IMR-90 (cell line): Measurements from ENCODE around the gene MED12. TPM values are rescaled to one million over a fixed set of nuclear protein-coding genes. Genes with fewer than 3 reads are reported as not detected.
A peak's percentile ranks its signal among the peaks of the same experiment; 100 is the strongest.

Experiments used
- ATAC-seq: fragments of 200-7000 bp; cut with Tn5 transposase; 2 replicates; pipeline ENCODE4 v1.9.1; 2020; ENCODE audit warnings: low read depth, mild to moderate bottlenecking, moderate library complexity
- BruUV-seq: library from RNA; stranded (reverse); fragments of 400-500 nt; replicated peaks from 2 replicates; lab custom pipeline; 2021; lab: Mats Ljungman, UMichigan
- CTCF ChIA-PET: fragments of 300-600 bp; formaldehyde crosslinking; extraction: SDS; loops from one replicate; lab custom pipeline; 2021; ENCODE audit warnings: antibody characterized with exemption; lab: Yijun Ruan, JAX
- POLR2A ChIA-PET: fragments of 300-600 bp; sonication (Branson Sonifier 250); formaldehyde crosslinking; loops from one replicate; lab custom pipeline; 2022; ENCODE audit warnings: antibody characterized with exemption; ENCODE audit not compliant: unreplicated experiment; lab: Charles Lee
- DNase-seq: peaks from one replicate; pipeline ENCODE4 v3.0.0; 2013
- H2AFZ ChIP-seq: replicated peaks from 2 replicates; pipeline ENCODE3; 2013; ENCODE audit warnings: low read length, mild to moderate bottlenecking; ENCODE audit not compliant: poor library complexity
- H2AK5ac ChIP-seq: 2 replicates; pipeline ENCODE4 v1.6.1; 2013; ENCODE audit warnings: low read depth, low read length, inconsistent platforms
- H2AK9ac ChIP-seq: replicated peaks from 2 replicates; pipeline ENCODE3; 2013; ENCODE audit warnings: mild to moderate bottlenecking, low read depth, low read length, moderate library complexity; ENCODE audit not compliant: poor library complexity
- H2BK120ac ChIP-seq: 2 replicates; pipeline ENCODE4 v1.6.1; 2013; ENCODE audit warnings: low read depth, low read length, inconsistent platforms
- H2BK15ac ChIP-seq: 3 replicates; pipeline ENCODE4 v1.6.1; 2013; ENCODE audit warnings: low read depth, low read length, inconsistent platforms
- H2BK20ac ChIP-seq: 2 replicates; pipeline ENCODE4 v1.6.1; 2013; ENCODE audit warnings: low read depth, mild to moderate bottlenecking, inconsistent platforms, low read length, moderate library complexity
- H2BK5ac ChIP-seq: 2 replicates; pipeline ENCODE4 v1.6.1; 2013; ENCODE audit warnings: mild to moderate bottlenecking, low read depth, low read length, inconsistent platforms; ENCODE audit not compliant: poor library complexity, severe bottlenecking
- H3K14ac ChIP-seq: replicated peaks from 2 replicates; pipeline ENCODE4 v1.6.1; 2013; ENCODE audit warnings: low read depth, low read length, inconsistent platforms
- H3K18ac ChIP-seq: 2 replicates; pipeline ENCODE4 v1.6.1; 2013; ENCODE audit warnings: low read depth, low read length, control low read depth
- H3K23ac ChIP-seq: 2 replicates; pipeline ENCODE4 v1.6.1; 2013; ENCODE audit warnings: low read depth, low read length, inconsistent platforms
- H3K27ac ChIP-seq: 2 replicates; pipeline ENCODE4 v1.5.1; 2013; ENCODE audit warnings: mild to moderate bottlenecking, control low read depth, low read length; ENCODE audit not compliant: insufficient read depth
- H3K27me3 ChIP-seq: 2 replicates; pipeline ENCODE4 v1.6.1; 2013; ENCODE audit warnings: low read length; ENCODE audit not compliant: control insufficient read depth, insufficient read depth
- H3K36me3 ChIP-seq: 2 replicates; pipeline ENCODE4 v1.6.1; 2013; ENCODE audit warnings: low read length, mixed read lengths; ENCODE audit not compliant: control insufficient read depth, insufficient read depth
- H3K4ac ChIP-seq: 2 replicates; pipeline ENCODE4 v1.6.1; 2013; ENCODE audit warnings: low read depth, low read length, inconsistent platforms
- H3K4me1 ChIP-seq: 2 replicates; pipeline ENCODE4 v1.6.1; 2013; ENCODE audit warnings: low read length, mixed read lengths; ENCODE audit not compliant: control insufficient read depth, insufficient read depth
- H3K4me2 ChIP-seq: 2 replicates; pipeline ENCODE4 v1.6.1; 2013; ENCODE audit warnings: low read depth, mild to moderate bottlenecking, control low read depth, low read length, moderate library complexity
- H3K4me3 ChIP-seq: 2 replicates; pipeline ENCODE4 v1.5.1; 2013; ENCODE audit warnings: low read depth, mild to moderate bottlenecking, control low read depth, low read length, moderate library complexity; ENCODE audit not compliant: insufficient read depth
- H3K56ac ChIP-seq: 2 replicates; pipeline ENCODE4 v1.6.1; 2013; ENCODE audit warnings: low read length, inconsistent platforms; ENCODE audit not compliant: insufficient read depth; ENCODE audit errors: extremely low read depth
- H3K79me1 ChIP-seq, 2 experiments: 2 replicates each; pipeline ENCODE4 v1.6.1; 2013; ENCODE audit warnings: low read length in 2 of 2, inconsistent platforms in 1 of 2, low read depth in 1 of 2
- H3K9ac ChIP-seq: 2 replicates; pipeline ENCODE4 v1.6.1; 2013; ENCODE audit warnings: low read depth, low read length, control low read depth
- H3K9me1 ChIP-seq: 2 replicates; pipeline ENCODE4 v1.6.1; 2013; ENCODE audit warnings: low read length, inconsistent platforms; ENCODE audit not compliant: insufficient read depth
- H3K9me3 ChIP-seq: 2 replicates; pipeline ENCODE4 v1.6.1; 2013; ENCODE audit warnings: low read length; ENCODE audit not compliant: control insufficient read depth, insufficient read depth
- H4K20me1 ChIP-seq: 2 replicates; pipeline ENCODE4 v1.6.1; 2013; ENCODE audit warnings: low read length, inconsistent platforms; ENCODE audit not compliant: insufficient read depth
- H4K5ac ChIP-seq: 2 replicates; pipeline ENCODE4 v1.6.1; 2013; ENCODE audit warnings: mild to moderate bottlenecking, low read depth, low read length, control low read depth
- H4K8ac ChIP-seq, 2 experiments: 2 replicates each; pipeline ENCODE4 v1.6.1; 2013; ENCODE audit warnings: low read depth in 2 of 2, low read length in 2 of 2, control low read depth in 1 of 2, inconsistent platforms in 1 of 2
- H4K91ac ChIP-seq: 2 replicates; pipeline ENCODE4 v1.6.1; 2013; ENCODE audit warnings: low read depth, low read length, inconsistent platforms; ENCODE audit not compliant: insufficient read depth
- CEBPB ChIP-seq: IDR thresholded peaks from 2 replicates; pipeline ENCODE4 v1.6.1; 2012; ENCODE audit warnings: low read depth, low read length, improper control_type of control experiment
- CHD1 ChIP-seq: IDR thresholded peaks from 2 replicates; pipeline ENCODE4 v1.6.1; 2012; ENCODE audit warnings: low read depth, low read length, improper control_type of control experiment
- FOS ChIP-seq: fragments of 150-350 bp; IDR thresholded peaks from 2 replicates; pipeline ENCODE4 v1.6.1; 2016; ENCODE audit warnings: low read depth, low read length
- MAFK ChIP-seq: IDR thresholded peaks from 2 replicates; pipeline ENCODE4 v1.6.1; 2012; ENCODE audit warnings: low read depth, low read length, improper control_type of control experiment
- MAZ ChIP-seq: IDR thresholded peaks from 2 replicates; pipeline ENCODE4 v1.6.1; 2012; ENCODE audit warnings: low read depth, mild to moderate bottlenecking, low read length, improper control_type of control experiment, moderate library complexity, borderline replicate concordance
- MXI1 ChIP-seq: IDR thresholded peaks from 2 replicates; pipeline ENCODE4 v1.6.1; 2012; ENCODE audit warnings: low read depth, mild to moderate bottlenecking, low read length, moderate library complexity, borderline replicate concordance
- POLR2A ChIP-seq: IDR thresholded peaks from 2 replicates; pipeline ENCODE4 v1.6.1; 2012; ENCODE audit warnings: mild to moderate bottlenecking, low read depth, low read length
- RAD21 ChIP-seq: IDR thresholded peaks from 2 replicates; pipeline ENCODE4 v1.6.1; 2012; ENCODE audit warnings: low read length, improper control_type of control experiment
- RCOR1 ChIP-seq: IDR thresholded peaks from 2 replicates; pipeline ENCODE4 v1.6.1; 2012; ENCODE audit warnings: mild to moderate bottlenecking, low read length, improper control_type of control experiment; ENCODE audit not compliant: insufficient replicate concordance
- RFX5 ChIP-seq: IDR thresholded peaks from 2 replicates; pipeline ENCODE4 v1.8.0; 2012; ENCODE audit warnings: low read depth, mild to moderate bottlenecking, low read length, moderate library complexity
- SMC3 ChIP-seq: fragments of 150-350 bp; IDR thresholded peaks from 2 replicates; pipeline ENCODE4 v1.6.1; 2016; ENCODE audit warnings: low read depth, mild to moderate bottlenecking, antibody characterized with exemption, low read length, moderate library complexity
- USF2 ChIP-seq: fragments of 150-350 bp; IDR thresholded peaks from 2 replicates; pipeline ENCODE4 v1.6.1; 2017; ENCODE audit warnings: mild to moderate bottlenecking, antibody characterized with exemption, low read length, low read depth
- WGBS, 2 experiments: methylation state at CpG; one replicate each; pipeline versions ENCODE4 v1.1.5 to v1.1.7; 2013; ENCODE audit warnings: missing lambda C conversion rate in 2 of 2; ENCODE audit not compliant: insufficient read length in 1 of 2; ENCODE audit errors: extremely low coverage in 2 of 2; 5-methylcytosine and 5-hydroxymethylcytosine counted together
- dilution Hi-C: fragments of 300-500 bp; cut with HindIII; formaldehyde crosslinking; loops from one replicate; pipeline ENCODE4 v1.14.3; 2018; ENCODE audit warnings: low sequenced_read_pairs; ENCODE audit not compliant: unreplicated experiment
- in situ Hi-C: fragments of 300-500 bp; cut with MboI; formaldehyde crosslinking; loops from 3 replicates; pipeline ENCODE4 v1.14.3; 2019; ENCODE audit warnings: low sequenced_read_pairs, inconsistent platforms, mixed read lengths
- intact Hi-C: fragments of 100-400 bp; cut with micrococcal nuclease; formaldehyde crosslinking; loops from 2 replicates; pipeline ENCODE4 v1.10.0; 2022
- polyA plus RNA-seq, 3 experiments: library from polyadenylated mRNA; depleted of rRNA; stranded (reverse); fragments of >200 nt; gene quantifications; 2 replicates each; pipeline ENCODE4 v1.2.3, GENCODE V29; 2012; ENCODE audit warnings: low replicate concordance in 1 of 3
- total RNA-seq: library from RNA; depleted of rRNA; stranded (reverse); fragments of >200 nt; gene quantifications from 2 replicates; pipeline ENCODE4 v1.2.3, GENCODE V29; 2012

Gene MED12
- total and polyA plus RNA-seq, 2 of the 4 experiments (the other 2 are of a cell fraction) = 9.1 to 19.8 TPM

DNA sequence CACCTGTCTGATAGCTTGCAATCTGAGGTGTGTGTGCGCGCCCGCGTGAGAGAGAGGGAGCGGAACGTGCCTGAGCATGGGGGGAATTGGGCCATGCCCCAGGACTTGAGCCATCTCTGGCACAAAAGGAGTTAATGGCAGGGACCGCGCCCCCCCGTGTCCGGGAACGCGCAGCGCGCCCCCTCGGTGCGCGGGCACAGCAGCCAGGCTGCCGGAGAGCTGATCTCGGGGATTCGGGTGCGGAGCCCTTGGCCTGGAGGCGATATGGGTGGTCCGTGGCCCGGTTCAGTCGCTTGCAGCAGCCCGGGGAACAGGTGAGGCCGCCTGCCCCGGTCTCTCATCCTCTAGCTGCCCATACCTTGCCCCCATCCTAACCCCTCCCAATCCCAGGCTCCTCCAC is 26.3 kb downstream of the MED12 start, which contains the start of gene NLGN3:
TSS of gene NLGN3 (plus strand) at position 191 of the 400 bp plus-strand sequence. CDS start 2,909 bp downstream, outside the sequence.
- Histone ChIP-seq H2BK120ac (no peak within 1 kb of the TSS), H2BK20ac (no peak within 1 kb of the TSS), H3K4me3 (no peak within 1 kb of the TSS), H2BK15ac (no peak within 1 kb of the TSS), H2AFZ (peak within 1 kb of the TSS; percentile 71), H3K18ac (no peak within 1 kb of the TSS), H4K91ac (no peak within 1 kb of the TSS), H3K9me1 (peaks cover 3% of the 10 kb centered on the region; the same call in 1 of the 2 replicates), H3K4ac (no peak within 1 kb of the TSS; the same call in 1 of the 2 replicates), H3K9me3 (no peaks in the 10 kb centered on the region), H4K5ac (no peak within 1 kb of the TSS), H4K8ac (peak within 1 kb of the TSS in 1 of 2 experiments; percentile 69; a peak in 2 of 4 replicates), H2AK9ac (no peak within 1 kb of the TSS), H3K36me3 (peaks cover 12% of the 10 kb centered on the region; the same call in 1 of the 2 replicates), H3K79me1 (no peaks in the 10 kb centered on the region), H3K14ac (no peak within 1 kb of the TSS), H3K56ac (no peak within 1 kb of the TSS), H2BK5ac (no peak within 1 kb of the TSS), H4K20me1 (no peaks in the 10 kb centered on the region), H3K4me2 (peak within 1 kb of the TSS; percentile 46; the same call in 1 of the 2 replicates), H2AK5ac (no peak within 1 kb of the TSS), H3K4me1 (peaks cover 2% of the 10 kb centered on the region; the same call in 1 of the 2 replicates), H3K27ac (no peak within 1 kb of the TSS), H3K23ac (no peak within 1 kb of the TSS), H3K9ac (no peak within 1 kb of the TSS), H3K27me3 (peaks cover 2% of the 10 kb centered on the region; the same call in 1 of the 2 replicates)
- ChIA-PET POLR2A (no interaction called here), CTCF (no interaction called here)
- in situ Hi-C loops = no loop called here
- WGBS, 2 experiments = 62% methylated on average over 6 of the region's 28 CpGs; no CpG with 5 or more reads in 1 of the 2 experiments
- intact Hi-C loops = no loop called here
- dilution Hi-C loops = no loop called here
- TF ChIP-seq MXI1 (no peak), MAZ (no peak), RAD21 (no peak), RCOR1 (no peak), MAFK (no peak), CHD1 (no peak), FOS (no peak), POLR2A (no peak), CEBPB (no peak), SMC3 (no peak), RFX5 (no peak), USF2 (no peak)
- ATAC-seq = no peak
- no peak for DNase-seq
- no TSS peak for BruUV-seq
